Testis (tissue), 2 donors: ENCODE results near the gene CELF4.

Experiments
- POLR2A ChIP-seq: fragments of 450-650 bp; IDR thresholded peaks from one replicate; pipeline ENCODE4 v1.6.1; 2017; ENCODE audit warnings: antibody characterized with exemption, mild to moderate bottlenecking, moderate library complexity
- TF ChIP-seq, protein P1 (sequence below), 3 experiments: fragments of 450-650 bp in 2 of 3; fragments of 200-600 bp in 1 of 3; sonication (generic) in 1 of 3; IDR thresholded peaks; one replicate each; pipeline ENCODE4 v1.5.1; 2016 to 2019; ENCODE audit warnings: antibody characterized with exemption in 3 of 3, mild to moderate bottlenecking in 2 of 3, moderate library complexity in 1 of 3

GRCh38 chr18:37554399-37554787 is 11.2 kb downstream of the CELF4 start:
- TF ChIP-seq, protein P1, sequence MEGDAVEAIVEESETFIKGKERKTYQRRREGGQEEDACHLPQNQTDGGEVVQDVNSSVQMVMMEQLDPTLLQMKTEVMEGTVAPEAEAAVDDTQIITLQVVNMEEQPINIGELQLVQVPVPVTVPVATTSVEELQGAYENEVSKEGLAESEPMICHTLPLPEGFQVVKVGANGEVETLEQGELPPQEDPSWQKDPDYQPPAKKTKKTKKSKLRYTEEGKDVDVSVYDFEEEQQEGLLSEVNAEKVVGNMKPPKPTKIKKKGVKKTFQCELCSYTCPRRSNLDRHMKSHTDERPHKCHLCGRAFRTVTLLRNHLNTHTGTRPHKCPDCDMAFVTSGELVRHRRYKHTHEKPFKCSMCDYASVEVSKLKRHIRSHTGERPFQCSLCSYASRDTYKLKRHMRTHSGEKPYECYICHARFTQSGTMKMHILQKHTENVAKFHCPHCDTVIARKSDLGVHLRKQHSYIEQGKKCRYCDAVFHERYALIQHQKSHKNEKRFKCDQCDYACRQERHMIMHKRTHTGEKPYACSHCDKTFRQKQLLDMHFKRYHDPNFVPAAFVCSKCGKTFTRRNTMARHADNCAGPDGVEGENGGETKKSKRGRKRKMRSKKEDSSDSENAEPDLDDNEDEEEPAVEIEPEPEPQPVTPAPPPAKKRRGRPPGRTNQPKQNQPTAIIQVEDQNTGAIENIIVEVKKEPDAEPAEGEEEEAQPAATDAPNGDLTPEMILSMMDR (IDR thresholded peaks at IDR 0.05), result no peak
- no peak for TF ChIP-seq POLR2A
